IPS DF 6.9 (cell line): Measurements from ENCODE around the gene NCLN.
"Not testable (repeated sequence)": the region's sequence is repeated elsewhere in the genome, so short reads cannot be mapped to it uniquely, and the experiment has no call there.

Experiments
- DNase-seq: peaks from one replicate; pipeline ENCODE4 v3.0.0-alpha.2; 2013; ENCODE audit warnings: low read depth, low spot score
- H3K27ac ChIP-seq: one replicate; pipeline ENCODE4 v1.5.1; 2013; ENCODE audit warnings: low read length, control low read depth
- H3K27me3 ChIP-seq: 2 replicates; pipeline ENCODE4 v1.6.1; 2013; ENCODE audit warnings: mild to moderate bottlenecking, low read length; ENCODE audit not compliant: control insufficient read depth, insufficient read depth
- H3K36me3 ChIP-seq: 2 replicates; pipeline ENCODE4 v1.6.1; 2013; ENCODE audit warnings: low read length; ENCODE audit not compliant: control insufficient read depth, insufficient read depth
- H3K4me1 ChIP-seq: 2 replicates; pipeline ENCODE4 v1.6.1; 2013; ENCODE audit warnings: low read length; ENCODE audit not compliant: control insufficient read depth, insufficient read depth
- H3K4me3 ChIP-seq: 2 replicates; pipeline ENCODE4 v1.5.1; 2013; ENCODE audit warnings: mild to moderate bottlenecking, low read length
- H3K9me3 ChIP-seq: 2 replicates; pipeline ENCODE4 v1.6.1; 2013; ENCODE audit warnings: low read length, inconsistent platforms; ENCODE audit not compliant: control insufficient read depth, insufficient read depth
- WGBS: extraction: QIAGEN DNeasy Blood & Tissue Kit; methylation state at CpG from one replicate; pipeline ENCODE4 v1.1.7; 2013; ENCODE audit warnings: mixed read lengths, missing lambda C conversion rate; ENCODE audit not compliant: insufficient read length, insufficient coverage; 5-methylcytosine and 5-hydroxymethylcytosine counted together

The NCLN gene

GRCh38 chr19:3171894-3172672 lies 13.6 kb upstream of the NCLN start:
- no peak for DNase-seq

GRCh38 chr19:3172673-3173000 lies 13.1 kb upstream of the NCLN start:
- not testable (repeated sequence) for DNase-seq, H3K27me3 ChIP-seq, H3K4me3 ChIP-seq, H3K9me3 ChIP-seq, H3K36me3 ChIP-seq, H3K27ac ChIP-seq, H3K4me1 ChIP-seq
- no CpG with 5 or more reads among the region's 6 CpGs for WGBS

More at GRCh38 chr19:3171894-3172672, 13.6 kb upstream of the NCLN start:
- Histone ChIP-seq H3K36me3 (no peaks in the 10 kb centered on the region), H3K4me3 (no peak overlapping the region), H3K27ac (no peak overlapping the region), H3K9me3 (no peaks in the 10 kb centered on the region), H3K27me3 (no peaks in the 10 kb centered on the region), H3K4me1 (no peaks in the 10 kb centered on the region; the same call in 1 of the 2 replicates)
- no CpG with 5 or more reads among the region's 15 CpGs for WGBS

GRCh38 chr19:3175781-3176714 lies 9.7 kb upstream of the NCLN start:
- H3K9me3 ChIP-seq: no peaks in the 10 kb centered on the region
- DNase-seq: no peak
- H3K4me1 ChIP-seq: 0 out of 2 replicates have a peak, but pooled peaks cover 2% of the 10 kb centered on the region
- no peak overlapping the region for H3K27ac ChIP-seq
- no peaks in the 10 kb centered on the region; the same call in 1 of the 2 replicates for H3K36me3 ChIP-seq
- H3K27me3 ChIP-seq: no peaks in the 10 kb centered on the region
- WGBS: no CpG with 5 or more reads among the region's 17 CpGs
- H3K4me3 ChIP-seq: no peak overlapping the region

GRCh38 chr19:3176715-3177501 lies 8.8 kb upstream of the NCLN start:
- Histone ChIP-seq H3K4me1 (0 out of 2 replicates have a peak, but pooled peaks cover 2% of the 10 kb centered on the region), H3K4me3 (no peak overlapping the region), H3K9me3 (no peaks in the 10 kb centered on the region), H3K27ac (no peak overlapping the region), H3K36me3 (no peaks in the 10 kb centered on the region; the same call in 1 of the 2 replicates), H3K27me3 (no peaks in the 10 kb centered on the region)
- no peak for DNase-seq
- WGBS: no CpG with 5 or more reads among the region's 11 CpGs

- Histone ChIP-seq H3K9me3 (no peaks in the 10 kb centered on the region), H3K36me3 (no peaks in the 10 kb centered on the region; the same call in 1 of the 2 replicates), H3K27ac (no peak within 1 kb of the TSS), H3K27me3 (no peaks in the 10 kb centered on the region), H3K4me3 (no peak within 1 kb of the TSS), H3K4me1 (0 out of 2 replicates have a peak, but pooled peaks cover 2% of the 10 kb centered on the region)
- WGBS: no CpG with 5 or more reads among the region's 42 CpGs
- DNase-seq: no peak
Measured at GRCh38 chr19:3178377-3178972, 7.3 kb upstream of the NCLN start, which contains the start of gene S1PR4. S1PR4 (plus strand) TSS chr19:3178769; CDS start chr19:3178793, 24 bp downstream.

- no CpG with 5 or more reads among the region's 52 CpGs for WGBS
- 0 out of 2 replicates have a peak, but pooled peaks cover 2% of the 10 kb centered on the region for H3K4me1 ChIP-seq
- no peaks in the 10 kb centered on the region; the same call in 1 of the 2 replicates for H3K36me3 ChIP-seq
- DNase-seq: no peak
- H3K9me3 ChIP-seq: no peaks in the 10 kb centered on the region
- no peak overlapping the region for H3K27ac ChIP-seq
- no peaks in the 10 kb centered on the region for H3K27me3 ChIP-seq
- no peak overlapping the region for H3K4me3 ChIP-seq
Measured at GRCh38 chr19:3178973-3179738, 6.6 kb upstream of the NCLN start.

- no peaks in the 10 kb centered on the region for H3K9me3 ChIP-seq
- no peak for DNase-seq
Measured at GRCh38 chr19:3179739-3180293, 5.9 kb upstream of the NCLN start.

GRCh38 chr19:3183721-3184641 lies 1.7 kb upstream of the NCLN start:
- no CpG with 5 or more reads among the region's 13 CpGs for WGBS
- Histone ChIP-seq H3K27ac (no peak overlapping the region), H3K36me3 (peaks cover under 1% of the 10 kb centered on the region; the same call in 1 of the 2 replicates), H3K9me3 (no peaks in the 10 kb centered on the region), H3K4me1 (no peaks in the 10 kb centered on the region; the same call in 1 of the 2 replicates), H3K27me3 (no peaks in the 10 kb centered on the region), H3K4me3 (no peak overlapping the region)
- no peak for DNase-seq

More at GRCh38 chr19:3179739-3180293, 5.9 kb upstream of the NCLN start:
- Histone ChIP-seq H3K27ac (no peak overlapping the region), H3K4me1 (0 out of 2 replicates have a peak, but pooled peaks cover 2% of the 10 kb centered on the region), H3K36me3 (no peaks in the 10 kb centered on the region; the same call in 1 of the 2 replicates), H3K27me3 (no peaks in the 10 kb centered on the region), H3K4me3 (no peak overlapping the region)
- no CpG with 5 or more reads among the region's 31 CpGs for WGBS
